ENCODE results near the gene DDX51. TPM values are rescaled to one million over a fixed set of nuclear protein-coding genes. Genes with fewer than 3 reads are reported as not detected.

The DDX51 gene
- polyA plus RNA-seq, 2 of the 4 experiments (the other 2 are of a cell fraction) = 10.2 to 22.6 TPM

DNA sequence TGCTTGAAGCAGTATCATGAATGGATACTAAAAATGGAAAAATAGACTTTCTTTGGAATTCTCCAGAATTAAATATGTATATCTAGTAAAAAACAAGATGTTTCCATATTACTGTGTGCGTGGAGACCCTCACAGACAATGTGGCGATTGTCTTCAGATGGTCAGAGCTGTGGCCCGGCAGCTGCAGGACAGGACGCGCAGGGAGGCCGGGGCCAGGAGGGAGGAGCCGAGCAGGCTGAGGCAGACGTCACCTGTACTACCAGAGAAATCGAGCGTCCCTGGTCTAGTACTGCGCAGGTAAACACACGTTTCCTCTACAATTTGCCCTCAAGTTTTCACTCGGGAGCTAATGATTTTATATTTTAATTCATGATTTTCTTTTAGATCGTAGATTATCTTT lies 22.8 kb downstream of the DDX51 start:
- H3K4me1 ChIP-seq = no peaks in the 10 kb centered on the region
- DNase-seq (ENCODE audit: low read depth in 1 of 2, low spot score in 1 of 2) (no peak), FAIRE-seq (no peak), ATAC-seq (no peak)
- TF ChIP-seq ZSCAN20 (CRISPR knock-in tag; IDR thresholded peaks at IDR 0.05) = no peak
- no peak for TF ChIP-seq RNF2 (IDR thresholded peaks at IDR 0.05; ENCODE audit: borderline replicate concordance, low read depth)
- no peak for TF ChIP-seq ZC3H11A (IDR thresholded peaks at IDR 0.05)
- TF ChIP-seq HOXA7 (CRISPR knock-in tag; IDR thresholded peaks at IDR 0.05) = no peak
- no peak for TF ChIP-seq MAFK (IDR thresholded peaks at IDR 0.05; ENCODE audit: partially characterized antibody)
- no peak for TF ChIP-seq CHD4 (IDR thresholded peaks at IDR 0.05; ENCODE audit: borderline replicate concordance)
- no peak for TF ChIP-seq RARB (CRISPR knock-in tag; IDR thresholded peaks at IDR 0.05)
- TF ChIP-seq MAZ (IDR thresholded peaks at IDR 0.05; ENCODE audit: borderline replicate concordance, low read depth, low read length) = no peak
- TF ChIP-seq SREBF2 (IDR thresholded peaks at IDR 0.05) = no peak
- TF ChIP-seq, protein P1, sequence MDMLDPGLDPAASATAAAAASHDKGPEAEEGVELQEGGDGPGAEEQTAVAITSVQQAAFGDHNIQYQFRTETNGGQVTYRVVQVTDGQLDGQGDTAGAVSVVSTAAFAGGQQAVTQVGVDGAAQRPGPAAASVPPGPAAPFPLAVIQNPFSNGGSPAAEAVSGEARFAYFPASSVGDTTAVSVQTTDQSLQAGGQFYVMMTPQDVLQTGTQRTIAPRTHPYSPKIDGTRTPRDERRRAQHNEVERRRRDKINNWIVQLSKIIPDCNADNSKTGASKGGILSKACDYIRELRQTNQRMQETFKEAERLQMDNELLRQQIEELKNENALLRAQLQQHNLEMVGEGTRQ (IDR thresholded peaks at IDR 0.05) = no peak
- no peak for TF ChIP-seq GATA3 (IDR thresholded peaks at IDR 0.05; ENCODE audit: borderline replicate concordance)
- no peak for TF ChIP-seq PHF8 (IDR thresholded peaks at IDR 0.05; ENCODE audit: borderline replicate concordance, low read depth)
- TF ChIP-seq CHD2 (IDR thresholded peaks at IDR 0.05; ENCODE audit: low read length, partially characterized antibody) = no peak
- no peak for TF ChIP-seq EHF (CRISPR knock-in tag; IDR thresholded peaks at IDR 0.05)
- no peak for TF ChIP-seq JUNB (IDR thresholded peaks at IDR 0.05)
- WGBS (ENCODE audit: missing lambda C conversion rate) = 91% methylated on average over 14 of the region's 14 CpGs
- ChIA-PET POLR2A (no interaction called here), CTCF (no interaction called here)
- H3K27ac ChIP-seq = no peak overlapping the region
- H3K9me3 ChIP-seq = no peaks in the 10 kb centered on the region
- no peak overlapping the region for H3K4me3 ChIP-seq
- H3K4me2 ChIP-seq = no peak overlapping the region

DNA sequence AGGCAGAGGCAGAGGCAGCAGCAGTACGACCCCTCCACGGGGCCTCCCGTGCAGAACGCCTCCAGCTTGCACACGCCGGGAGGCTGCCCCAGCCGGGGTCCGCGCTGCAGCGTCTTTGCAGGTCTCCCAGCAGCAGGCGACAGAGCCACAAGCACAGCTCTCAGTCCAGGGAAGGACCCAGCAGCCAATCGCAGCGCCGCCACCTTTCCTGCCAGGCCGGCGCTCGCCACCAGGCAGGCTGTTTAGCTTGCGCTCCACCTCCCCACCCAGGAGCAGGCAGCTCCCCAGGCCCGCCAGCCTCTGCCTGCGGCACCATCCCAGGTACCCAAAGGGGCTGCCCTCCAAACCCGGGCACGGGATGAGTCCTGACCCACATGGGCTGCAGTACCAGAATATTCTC lies 25.2 kb downstream of the DDX51 start:
- ChIA-PET POLR2A (no interaction called here), CTCF (no interaction called here)
- WGBS (ENCODE audit: missing lambda C conversion rate) = 96% methylated on average over 22 of the region's 22 CpGs
- FAIRE-seq (no peak), DNase-seq (ENCODE audit: low read depth in 1 of 2, low spot score in 1 of 2) (no peak), ATAC-seq (no peak)
- Histone ChIP-seq H3K4me1 (no peaks in the 10 kb centered on the region), H3K4me2 (no peak overlapping the region), H3K9me3 (no peaks in the 10 kb centered on the region), H3K4me3 (no peak overlapping the region), H3K27ac (no peak overlapping the region)
- TF ChIP-seq EHF (CRISPR knock-in tag; IDR thresholded peaks at IDR 0.05) = no peak
- TF ChIP-seq HOXB13 (CRISPR knock-in tag; IDR thresholded peaks at IDR 0.05; ENCODE audit: low read depth) = no peak
- TF ChIP-seq JUNB (IDR thresholded peaks at IDR 0.05) = no peak
- TF ChIP-seq, protein P1 (IDR thresholded peaks at IDR 0.05) = no peak
- TF ChIP-seq KDM1A (IDR thresholded peaks at IDR 0.05; ENCODE audit: low read depth) = no peak
- TF ChIP-seq, protein P2, sequence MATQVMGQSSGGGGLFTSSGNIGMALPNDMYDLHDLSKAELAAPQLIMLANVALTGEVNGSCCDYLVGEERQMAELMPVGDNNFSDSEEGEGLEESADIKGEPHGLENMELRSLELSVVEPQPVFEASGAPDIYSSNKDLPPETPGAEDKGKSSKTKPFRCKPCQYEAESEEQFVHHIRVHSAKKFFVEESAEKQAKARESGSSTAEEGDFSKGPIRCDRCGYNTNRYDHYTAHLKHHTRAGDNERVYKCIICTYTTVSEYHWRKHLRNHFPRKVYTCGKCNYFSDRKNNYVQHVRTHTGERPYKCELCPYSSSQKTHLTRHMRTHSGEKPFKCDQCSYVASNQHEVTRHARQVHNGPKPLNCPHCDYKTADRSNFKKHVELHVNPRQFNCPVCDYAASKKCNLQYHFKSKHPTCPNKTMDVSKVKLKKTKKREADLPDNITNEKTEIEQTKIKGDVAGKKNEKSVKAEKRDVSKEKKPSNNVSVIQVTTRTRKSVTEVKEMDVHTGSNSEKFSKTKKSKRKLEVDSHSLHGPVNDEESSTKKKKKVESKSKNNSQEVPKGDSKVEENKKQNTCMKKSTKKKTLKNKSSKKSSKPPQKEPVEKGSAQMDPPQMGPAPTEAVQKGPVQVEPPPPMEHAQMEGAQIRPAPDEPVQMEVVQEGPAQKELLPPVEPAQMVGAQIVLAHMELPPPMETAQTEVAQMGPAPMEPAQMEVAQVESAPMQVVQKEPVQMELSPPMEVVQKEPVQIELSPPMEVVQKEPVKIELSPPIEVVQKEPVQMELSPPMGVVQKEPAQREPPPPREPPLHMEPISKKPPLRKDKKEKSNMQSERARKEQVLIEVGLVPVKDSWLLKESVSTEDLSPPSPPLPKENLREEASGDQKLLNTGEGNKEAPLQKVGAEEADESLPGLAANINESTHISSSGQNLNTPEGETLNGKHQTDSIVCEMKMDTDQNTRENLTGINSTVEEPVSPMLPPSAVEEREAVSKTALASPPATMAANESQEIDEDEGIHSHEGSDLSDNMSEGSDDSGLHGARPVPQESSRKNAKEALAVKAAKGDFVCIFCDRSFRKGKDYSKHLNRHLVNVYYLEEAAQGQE (IDR thresholded peaks at IDR 0.05) = no peak
- no peak for TF ChIP-seq CBX8 (IDR thresholded peaks at IDR 0.05)
- TF ChIP-seq, protein P3, sequence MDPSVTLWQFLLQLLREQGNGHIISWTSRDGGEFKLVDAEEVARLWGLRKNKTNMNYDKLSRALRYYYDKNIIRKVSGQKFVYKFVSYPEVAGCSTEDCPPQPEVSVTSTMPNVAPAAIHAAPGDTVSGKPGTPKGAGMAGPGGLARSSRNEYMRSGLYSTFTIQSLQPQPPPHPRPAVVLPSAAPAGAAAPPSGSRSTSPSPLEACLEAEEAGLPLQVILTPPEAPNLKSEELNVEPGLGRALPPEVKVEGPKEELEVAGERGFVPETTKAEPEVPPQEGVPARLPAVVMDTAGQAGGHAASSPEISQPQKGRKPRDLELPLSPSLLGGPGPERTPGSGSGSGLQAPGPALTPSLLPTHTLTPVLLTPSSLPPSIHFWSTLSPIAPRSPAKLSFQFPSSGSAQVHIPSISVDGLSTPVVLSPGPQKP (IDR thresholded peaks at IDR 0.05; ENCODE audit: low read depth, low read length) = no peak
- TF ChIP-seq RNF2 (IDR thresholded peaks at IDR 0.05; ENCODE audit: borderline replicate concordance, low read depth) = no peak
- TF ChIP-seq FOSB (CRISPR knock-in tag; IDR thresholded peaks at IDR 0.05) = no peak
- TF ChIP-seq MAZ (IDR thresholded peaks at IDR 0.05; ENCODE audit: borderline replicate concordance, low read depth, low read length) = no peak
- TF ChIP-seq CHD2 (IDR thresholded peaks at IDR 0.05; ENCODE audit: low read length, partially characterized antibody) = no peak
- TF ChIP-seq KDM5A (IDR thresholded peaks at IDR 0.05) = no peak
- TF ChIP-seq, protein P4, sequence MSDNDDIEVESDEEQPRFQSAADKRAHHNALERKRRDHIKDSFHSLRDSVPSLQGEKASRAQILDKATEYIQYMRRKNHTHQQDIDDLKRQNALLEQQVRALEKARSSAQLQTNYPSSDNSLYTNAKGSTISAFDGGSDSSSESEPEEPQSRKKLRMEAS (IDR thresholded peaks at IDR 0.05) = no peak
- TF ChIP-seq MYC (IDR thresholded peaks at IDR 0.05; ENCODE audit: borderline replicate concordance, low read length) = no peak
- TF ChIP-seq NFE2L2 (conservative IDR thresholded peaks at IDR 0.05; ENCODE audit: low read length) = no peak
- no peak for TF ChIP-seq POLR2AphosphoS2 (conservative IDR thresholded peaks at IDR 0.05; ENCODE audit: low read length)
- TF ChIP-seq ZFP36 (IDR thresholded peaks at IDR 0.05; ENCODE audit: borderline replicate concordance, partially characterized antibody) = no peak

Measured in A549 (cell line).